NCI-H526 treated with DMSO at 0.1 percent for 48 hours (cell line): ENCODE data around the gene FMO2.
A peak's percentile ranks its signal among the peaks of the same experiment; 100 is the strongest.
"Not testable (repeated sequence)": the region's sequence is repeated elsewhere in the genome, so short reads cannot be mapped to it uniquely, and the experiment has no call there.

Experiments
- DNase-seq: peaks from one replicate; lab custom pipeline; 2025; lab: John Stamatoyannopoulos, UW

FMO2 gene

DNA sequence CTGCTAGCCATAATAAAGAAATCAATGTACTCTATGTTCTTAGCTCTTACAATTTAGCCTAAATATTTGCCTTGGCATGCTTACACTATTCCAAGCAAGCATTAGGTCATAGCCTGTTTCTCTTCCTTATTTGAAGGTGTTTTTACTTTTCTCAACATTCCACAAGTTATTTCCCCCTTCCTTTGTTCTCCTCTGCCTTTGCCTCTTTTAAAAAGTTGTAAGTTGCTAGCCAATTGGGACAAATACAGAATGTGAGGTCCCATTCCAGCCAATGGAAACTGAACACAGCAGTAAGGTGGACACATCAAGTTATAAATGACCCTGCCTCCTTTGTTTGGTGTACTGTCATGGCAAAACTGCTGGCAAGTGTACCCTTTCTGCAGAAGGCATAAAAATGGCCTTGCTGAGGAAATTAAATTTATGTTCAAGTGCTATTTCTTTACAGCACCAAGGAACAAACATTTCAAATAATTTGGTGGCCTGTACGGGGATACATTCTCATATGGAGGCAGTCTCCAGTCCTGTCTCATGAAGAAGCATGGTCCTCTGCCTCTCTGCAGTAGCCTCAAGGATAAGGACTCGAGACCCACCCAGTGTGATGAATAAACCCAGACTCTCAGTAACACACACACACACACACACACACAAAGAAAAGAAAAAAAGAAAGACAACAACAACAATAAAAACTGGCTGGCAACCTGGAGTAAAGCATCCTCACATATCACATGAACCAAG, 34.4 kb downstream of the FMO2 start:
- no peak for DNase-seq

DNA sequence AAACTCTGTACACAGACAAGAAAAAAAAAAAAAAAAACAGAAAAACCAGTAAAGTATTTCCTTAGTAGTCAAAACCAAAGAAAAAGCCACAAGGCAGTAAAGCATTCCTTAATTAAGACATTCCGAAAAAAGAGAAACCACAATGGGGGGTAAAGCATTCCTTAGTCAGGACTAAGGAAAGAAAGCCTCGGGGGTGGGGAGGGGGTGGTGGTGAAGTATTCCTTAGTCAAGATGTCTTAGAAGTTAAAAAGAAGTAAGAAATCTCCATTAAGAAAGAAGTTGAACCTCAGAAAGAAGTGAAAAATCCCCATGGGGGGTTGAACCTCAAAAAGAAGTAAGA, 35.0 kb downstream of the FMO2 start:
- no peak for DNase-seq

DNA sequence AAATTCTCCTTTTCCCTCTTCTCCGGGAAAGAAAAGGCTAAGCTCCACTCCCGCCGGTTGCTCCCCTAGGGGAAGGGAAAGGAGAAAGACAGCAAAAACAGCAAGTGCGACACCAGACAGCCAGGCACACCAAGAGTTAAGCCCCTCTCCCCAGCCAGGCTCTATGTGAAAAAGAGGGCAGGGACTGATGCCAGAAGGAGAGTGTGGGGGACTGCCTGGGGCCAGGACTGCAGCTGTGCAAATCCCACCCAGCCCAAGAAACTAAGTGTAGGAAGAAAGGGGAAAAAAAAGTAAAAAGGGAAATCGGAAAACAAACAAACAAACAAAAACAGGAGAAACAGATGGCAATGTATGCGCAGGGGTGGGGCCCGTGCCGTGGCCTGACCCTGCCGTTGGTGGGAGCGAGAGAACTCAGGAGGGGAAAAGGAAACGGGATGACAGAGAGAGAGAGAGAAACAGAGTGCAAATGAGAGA, 35.5 kb downstream of the FMO2 start:
- DNase-seq: no peak

DNA sequence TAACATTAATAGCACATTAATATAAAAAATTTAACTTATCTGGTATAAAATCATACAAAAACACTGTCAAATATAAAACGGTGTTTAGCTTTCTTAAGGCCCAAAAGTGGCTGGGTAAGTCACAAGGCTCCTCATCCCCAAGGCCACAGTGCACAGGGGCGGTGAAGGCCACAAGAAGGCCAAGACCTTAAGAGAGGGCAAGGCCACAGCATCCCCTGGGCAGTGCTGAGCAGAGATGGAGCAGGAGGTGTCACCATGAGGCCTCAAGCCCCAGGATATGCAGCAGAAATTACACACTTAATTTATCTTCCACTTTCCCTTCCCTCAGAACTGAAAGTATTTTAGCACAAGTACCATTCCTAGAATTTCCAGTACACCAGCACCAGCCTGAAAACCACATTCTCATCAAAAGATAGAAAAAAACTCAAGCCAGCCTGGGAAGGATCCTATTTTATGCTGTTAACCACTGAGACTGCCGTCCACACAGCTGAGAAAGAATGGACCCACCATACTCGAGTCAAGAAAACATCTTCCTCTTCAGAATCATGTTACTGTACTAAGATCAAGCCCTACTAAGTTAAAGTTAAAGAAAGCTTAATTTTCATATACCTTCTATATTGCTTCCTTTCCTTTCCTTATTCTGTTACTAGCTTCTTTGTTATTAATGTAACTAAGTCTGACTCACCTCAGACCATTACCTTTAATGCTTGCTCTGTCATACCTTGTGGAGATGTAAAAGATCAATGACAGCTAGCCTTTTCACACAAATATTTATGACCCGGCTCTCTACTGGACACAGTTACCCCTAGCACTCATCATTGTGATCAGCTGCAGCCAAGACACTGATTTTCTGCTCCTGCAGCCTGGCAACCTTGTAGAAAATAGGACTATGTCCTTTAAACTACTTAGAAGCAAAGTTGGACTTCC, 36.8 kb downstream of the FMO2 start:
- no peak for DNase-seq

DNA sequence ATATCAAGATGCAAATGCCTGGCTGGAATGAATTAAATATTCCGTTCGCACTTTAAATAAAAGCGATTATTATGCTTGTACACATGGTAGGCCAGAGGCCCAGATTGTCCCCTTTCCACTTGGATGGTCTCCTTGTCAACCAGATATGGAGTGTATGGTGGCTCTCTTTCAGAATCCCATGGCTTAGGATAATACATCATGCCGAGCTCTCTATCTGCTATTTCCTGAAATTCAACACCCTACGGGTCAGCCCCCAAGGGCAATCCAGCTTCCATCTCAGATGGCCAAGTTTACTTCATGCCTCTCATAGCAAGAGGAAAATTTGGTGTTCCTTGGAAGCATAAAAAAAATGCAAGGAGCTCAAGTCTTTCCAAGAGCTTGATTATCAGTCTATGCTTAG, 37.8 kb downstream of the FMO2 start:
- DNase-seq: no peak

DNA sequence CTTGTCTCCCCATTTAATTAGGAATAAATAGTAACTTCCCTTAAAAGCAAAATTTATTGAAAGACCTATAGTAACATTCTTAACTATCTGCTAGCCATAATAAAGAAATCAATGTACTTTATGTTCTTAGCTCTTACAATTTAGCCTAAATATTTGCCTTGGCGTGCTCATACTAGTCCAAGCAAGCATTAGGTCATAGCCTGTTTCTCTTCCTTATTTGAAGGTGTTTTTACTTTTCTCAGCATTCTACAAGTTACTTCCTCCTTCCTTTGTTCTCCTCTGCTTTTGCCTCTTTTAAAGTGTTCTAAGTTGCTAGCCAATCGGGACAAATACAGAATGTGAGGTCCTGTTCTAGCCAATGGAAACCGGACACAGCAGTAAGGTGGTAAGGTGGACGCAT, 39.2 kb downstream of the FMO2 start:
- DNase-seq: not testable (repeated sequence)

DNA sequence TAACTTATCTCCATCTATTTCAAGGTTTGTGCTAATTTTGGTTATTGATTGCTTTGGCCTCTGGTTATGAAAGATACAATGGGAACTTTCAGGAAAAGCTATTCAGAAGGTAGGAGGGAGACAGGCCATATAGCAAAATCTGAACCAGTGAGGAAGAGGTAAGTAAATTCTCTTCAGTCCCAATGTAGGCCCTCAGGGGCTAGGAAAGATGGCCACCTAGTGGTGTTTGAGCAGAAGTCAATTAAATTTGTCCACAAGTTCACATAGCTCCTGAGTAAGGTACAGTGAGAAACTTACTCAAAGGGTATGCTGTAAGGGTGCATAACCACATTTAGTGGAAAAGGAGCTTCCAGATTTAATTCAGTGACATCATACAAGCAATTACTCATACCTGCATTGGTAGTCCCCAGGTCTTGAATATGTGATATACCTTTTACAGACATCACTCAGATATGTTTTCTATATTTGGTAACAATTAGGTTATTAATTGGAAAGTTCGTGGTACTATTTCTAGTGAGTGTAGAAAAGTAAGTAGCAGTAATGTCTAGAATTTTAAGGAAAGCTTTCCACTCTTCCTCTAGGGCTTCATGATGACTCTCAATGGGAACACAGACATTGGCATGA, 41.8 kb downstream of the FMO2 start:
- DNase-seq: peak; percentile 67

DNA sequence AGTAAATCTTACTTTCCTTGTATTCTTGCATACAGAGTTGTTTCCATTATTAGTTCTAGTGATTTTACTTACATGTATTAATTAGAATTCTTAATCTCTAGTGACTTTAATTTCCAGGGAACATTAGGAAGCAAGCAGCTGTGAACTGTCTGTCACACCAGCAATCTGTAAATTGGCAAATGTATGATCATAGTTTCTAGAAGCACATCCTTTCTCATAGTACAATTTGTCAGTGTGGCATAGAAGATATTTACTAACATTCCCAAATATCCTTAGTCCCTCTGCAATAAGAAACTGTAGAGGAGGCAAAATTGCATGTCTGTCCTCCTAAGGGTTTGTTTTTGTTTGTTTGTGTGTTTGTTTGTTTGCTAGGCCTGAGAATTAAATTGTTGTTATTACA, 46.2 kb downstream of the FMO2 start:
- DNase-seq: no peak

DNA sequence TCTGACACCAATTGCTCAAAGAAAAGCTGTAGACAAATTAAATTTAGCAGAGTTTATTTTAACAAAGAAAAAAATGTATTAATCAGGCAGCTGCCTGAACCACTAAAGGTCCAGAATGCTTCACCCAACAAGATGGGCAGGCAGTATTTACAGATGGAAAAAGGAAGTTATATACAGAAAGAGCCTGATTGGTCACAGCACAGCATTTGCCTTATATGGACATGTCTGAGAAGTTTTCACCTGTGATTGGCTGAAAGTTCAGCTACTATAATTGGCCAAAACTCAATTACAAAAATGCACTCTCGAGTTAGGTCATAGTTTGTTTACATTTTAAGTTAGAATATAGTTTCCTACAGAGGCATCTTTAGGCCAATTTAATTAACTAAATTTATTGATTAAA, 48.1 kb downstream of the FMO2 start:
- DNase-seq: no peak

DNA sequence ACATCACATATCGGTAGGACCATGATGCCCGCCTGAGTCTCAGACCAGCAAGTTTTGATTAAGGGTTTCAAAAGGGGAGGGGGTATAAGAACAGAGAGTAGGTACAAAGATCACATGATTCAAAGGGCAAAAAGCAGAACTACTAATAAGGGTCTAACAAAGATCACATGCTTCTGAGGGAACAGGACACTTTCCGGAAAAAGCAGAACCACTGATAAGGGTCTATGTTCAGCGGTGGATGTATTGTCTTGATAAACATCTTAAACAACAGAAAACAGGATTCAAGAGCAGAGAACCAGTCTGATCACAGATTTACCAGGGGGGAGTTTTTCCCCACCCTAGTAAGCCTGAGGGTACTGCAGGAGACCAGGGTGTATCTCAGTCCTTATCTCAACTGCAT, 51.1 kb downstream of the FMO2 start:
- not testable (repeated sequence) for DNase-seq

DNA sequence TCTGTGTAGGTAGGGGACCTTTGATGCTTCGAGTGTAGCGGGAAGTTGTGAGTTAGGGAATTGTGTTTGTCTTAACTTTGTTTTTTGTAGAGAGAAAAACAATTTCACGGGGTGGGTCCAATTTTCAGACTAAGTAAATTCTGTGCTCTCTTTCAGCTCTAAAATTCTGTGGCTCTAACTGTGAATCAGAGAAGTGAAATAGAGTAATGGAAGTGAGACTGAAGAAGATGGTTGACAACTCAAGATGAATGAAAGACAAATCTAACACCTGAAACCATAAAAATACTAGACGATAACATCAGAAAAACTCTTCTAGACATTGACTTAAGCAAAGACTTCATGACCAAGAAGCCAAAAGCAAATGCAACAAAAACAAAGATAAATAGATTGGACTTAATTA, 58.8 kb downstream of the FMO2 start:
- DNase-seq: no peak

DNA sequence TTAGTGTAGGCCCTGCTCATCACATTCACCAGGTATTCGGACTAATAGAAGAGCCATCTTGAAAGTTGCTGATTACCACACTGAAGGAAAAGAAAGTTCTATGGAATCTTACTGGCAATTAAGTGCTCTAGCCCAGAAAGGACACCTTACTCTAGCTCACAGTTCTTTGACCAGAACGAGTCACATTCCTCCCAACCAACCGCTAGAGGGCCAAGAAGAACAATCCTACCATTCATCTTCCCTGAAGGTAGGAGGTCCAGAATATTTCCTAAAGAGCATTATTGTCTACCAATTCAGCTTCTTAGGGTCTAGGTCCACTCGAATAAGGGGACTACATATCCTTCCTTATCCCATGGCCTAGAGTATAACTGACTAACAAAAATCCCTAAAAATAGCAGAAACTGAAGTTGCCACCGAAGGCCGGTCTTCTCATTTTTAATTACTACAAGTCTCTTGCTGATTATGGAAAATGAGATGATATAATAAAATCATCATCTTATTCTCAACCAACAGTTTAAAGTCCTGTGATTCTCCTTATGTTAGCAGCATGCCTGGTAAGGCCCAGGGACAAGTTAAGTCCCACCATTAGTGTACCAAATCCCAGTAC, 60.5 kb downstream of the FMO2 start:
- DNase-seq: peak; percentile 78

DNA sequence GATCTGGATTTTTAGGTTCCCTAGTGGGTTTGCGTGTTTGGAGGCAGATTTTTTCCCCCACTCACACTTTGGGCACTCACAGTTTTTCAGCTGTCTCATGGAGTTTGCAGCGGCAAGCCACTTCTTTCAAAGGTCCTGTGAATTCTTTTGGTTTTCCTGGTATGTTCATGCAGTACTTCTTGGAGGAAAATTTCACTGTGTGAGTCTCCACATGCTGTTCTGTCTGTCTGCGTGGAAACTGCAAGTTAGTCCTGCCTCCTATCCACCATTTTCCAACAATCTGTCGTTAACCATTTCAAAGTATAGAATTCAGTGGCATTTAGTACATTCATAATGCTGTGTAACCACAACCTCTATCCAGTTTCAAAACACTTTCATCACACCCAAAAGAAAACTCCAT, 62.4 kb downstream of the FMO2 start:
- DNase-seq: no peak

DNA sequence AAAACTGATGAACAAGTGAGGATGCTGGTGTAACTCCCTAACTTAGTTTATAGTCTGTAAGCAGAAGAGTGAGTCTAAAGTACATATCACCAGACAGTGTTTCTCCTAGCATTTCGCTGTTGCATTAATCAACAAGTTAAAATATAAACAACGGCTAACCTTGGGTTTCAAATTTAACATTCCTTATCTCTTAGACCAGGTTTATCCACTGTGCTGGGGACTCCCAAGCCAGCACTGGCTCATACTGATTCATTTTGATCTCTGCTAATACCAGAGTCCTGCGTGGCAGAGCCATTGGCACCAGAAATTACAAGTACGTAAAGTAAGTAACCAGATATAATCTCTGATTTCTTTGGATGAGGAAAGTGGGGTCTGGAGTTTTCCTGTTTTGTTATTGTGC, 63.2 kb downstream of the FMO2 start, which contains the start of gene FMO1:
FMO1 (plus strand) TSS at position 193 of the 400 bp plus-strand sequence. CDS start 9,594 bp downstream, outside the sequence.
- DNase-seq: no peak

DNA sequence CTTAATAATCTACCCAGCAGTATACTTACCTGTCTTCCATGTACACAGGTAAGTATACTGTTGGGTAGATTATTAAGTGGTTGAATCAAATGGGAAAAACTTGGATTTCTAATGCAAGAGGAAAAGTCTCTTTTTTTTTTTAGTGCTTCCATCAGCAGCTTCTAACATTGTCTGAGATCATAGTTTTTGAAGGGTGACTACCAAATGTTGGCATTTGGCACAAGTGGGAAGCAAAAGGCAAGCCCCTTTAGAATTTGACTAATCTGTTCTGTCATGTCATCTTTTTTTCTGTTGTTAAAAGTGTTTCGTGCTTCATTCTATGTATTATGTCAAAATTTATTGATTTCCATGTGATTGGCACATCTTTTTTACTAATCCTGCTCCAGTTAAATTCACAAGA, 63.7 kb downstream of the FMO2 start:
- no peak for DNase-seq

DNA sequence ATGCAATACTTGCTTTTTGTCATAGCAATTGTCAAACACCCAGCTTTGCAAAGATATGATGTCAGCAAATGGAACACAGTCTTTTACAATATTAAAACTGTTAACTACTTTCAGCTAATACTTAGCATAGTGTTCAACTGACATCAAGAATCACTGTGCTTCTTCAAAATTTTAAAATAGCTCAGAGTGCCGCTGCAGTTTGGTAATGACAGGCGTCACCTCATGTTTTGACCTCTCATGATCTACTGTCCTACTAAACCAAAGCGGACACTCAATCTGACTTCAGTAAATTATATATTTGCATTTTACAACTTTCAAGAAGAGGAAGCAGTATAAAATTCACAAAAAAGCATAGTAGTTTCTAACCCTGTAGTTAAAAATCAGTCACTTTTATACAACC, 65.2 kb downstream of the FMO2 start:
- DNase-seq: no peak

DNA sequence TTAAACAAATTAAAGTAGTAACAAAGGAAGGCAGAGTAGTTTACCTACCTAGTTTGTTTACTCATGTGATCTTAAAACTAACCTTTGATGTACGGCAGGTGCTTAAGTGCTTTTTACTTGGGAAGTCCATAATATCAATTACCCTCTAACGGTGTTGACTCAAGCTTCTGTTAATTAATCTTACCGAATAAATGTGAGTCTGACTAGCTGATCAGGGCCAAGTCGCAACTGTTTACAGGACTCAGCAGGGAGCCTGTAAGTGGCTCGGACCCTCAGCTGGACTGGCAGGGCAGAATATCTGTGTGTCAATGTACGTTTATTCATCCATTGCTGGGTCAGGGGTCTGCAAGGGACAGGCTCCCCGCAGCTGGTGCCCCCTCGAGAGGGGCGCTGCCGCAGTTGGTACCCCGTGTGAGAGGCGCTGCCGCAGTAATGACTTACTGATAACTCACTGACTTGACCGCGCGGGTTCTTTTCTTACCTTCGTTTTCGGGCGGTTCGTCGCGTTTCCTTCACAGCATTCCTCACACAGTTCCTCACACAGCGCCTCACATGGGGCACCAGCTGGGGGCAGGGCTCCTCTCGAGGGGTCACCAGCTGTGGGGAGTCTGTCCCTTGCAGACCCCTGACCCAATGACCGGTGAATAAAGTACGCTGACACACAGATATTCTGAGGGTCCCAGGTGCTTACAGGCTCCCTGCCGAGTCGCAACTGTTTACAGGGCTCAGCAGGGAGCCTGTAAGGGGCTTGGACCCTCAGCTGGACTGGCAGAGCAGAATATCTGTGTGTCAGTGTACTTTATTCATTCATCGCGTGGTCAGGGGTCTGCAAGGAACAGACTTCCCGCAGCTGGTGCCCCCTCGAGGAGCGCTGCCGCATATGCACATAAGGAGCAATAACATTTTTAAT, 66.2 kb downstream of the FMO2 start:
- peak; percentile 63 for DNase-seq

DNA sequence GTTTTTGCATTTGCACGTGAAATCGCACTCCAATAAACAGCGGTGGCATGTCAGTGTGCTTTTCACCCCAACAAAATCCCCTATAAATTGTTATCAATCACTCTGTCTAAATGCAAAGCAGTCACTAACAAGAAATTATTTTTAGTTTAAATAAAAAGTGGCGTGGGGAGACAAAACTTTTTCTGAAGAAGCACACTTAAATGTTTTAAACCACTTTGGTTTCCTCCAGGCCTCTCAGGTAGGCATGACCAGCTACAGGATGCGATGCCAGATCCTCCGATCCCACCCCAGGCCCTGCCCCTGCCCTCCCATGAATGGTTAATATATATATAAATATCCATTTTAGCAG, 66.8 kb downstream of the FMO2 start:
- DNase-seq: no peak

DNA sequence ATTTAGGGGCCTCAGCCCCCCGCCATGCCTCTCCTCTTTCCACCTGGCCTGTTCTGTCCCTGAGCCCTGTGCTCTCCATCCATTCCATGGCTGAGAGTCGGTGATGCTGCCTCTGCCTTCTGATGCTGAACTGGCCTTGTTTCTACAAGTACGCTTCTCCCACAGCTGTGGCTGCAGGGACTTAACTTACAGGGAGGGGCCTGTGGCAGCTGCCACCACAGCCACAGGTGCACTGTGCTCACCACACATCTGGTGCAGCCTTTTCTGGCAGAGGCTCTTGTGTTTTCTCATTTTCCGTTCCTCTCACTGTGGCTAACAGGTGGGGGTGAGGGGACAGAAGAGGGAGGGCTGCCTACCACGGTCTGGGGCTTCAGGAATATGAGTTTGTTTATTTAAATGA, 67.4 kb downstream of the FMO2 start:
- DNase-seq: no peak

DNA sequence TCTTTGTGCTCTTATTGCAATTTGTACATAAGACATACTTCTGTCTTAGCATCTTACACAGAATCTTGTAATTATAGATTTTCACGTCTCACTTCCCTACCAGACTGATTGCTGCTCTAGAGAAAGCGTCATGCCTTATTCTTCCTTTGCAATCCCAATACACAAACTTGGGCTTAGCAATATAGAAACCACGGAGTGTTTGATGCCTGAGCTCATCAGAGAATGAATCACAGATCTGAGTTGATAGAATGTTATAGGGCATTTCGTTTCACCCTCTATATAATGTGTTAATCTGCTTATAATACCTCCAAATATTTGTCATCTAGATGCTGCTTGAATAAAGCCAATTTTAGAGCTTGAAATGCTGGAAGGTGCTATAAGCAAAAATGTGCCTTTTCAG, 69.8 kb downstream of the FMO2 start:
- no peak for DNase-seq

DNA sequence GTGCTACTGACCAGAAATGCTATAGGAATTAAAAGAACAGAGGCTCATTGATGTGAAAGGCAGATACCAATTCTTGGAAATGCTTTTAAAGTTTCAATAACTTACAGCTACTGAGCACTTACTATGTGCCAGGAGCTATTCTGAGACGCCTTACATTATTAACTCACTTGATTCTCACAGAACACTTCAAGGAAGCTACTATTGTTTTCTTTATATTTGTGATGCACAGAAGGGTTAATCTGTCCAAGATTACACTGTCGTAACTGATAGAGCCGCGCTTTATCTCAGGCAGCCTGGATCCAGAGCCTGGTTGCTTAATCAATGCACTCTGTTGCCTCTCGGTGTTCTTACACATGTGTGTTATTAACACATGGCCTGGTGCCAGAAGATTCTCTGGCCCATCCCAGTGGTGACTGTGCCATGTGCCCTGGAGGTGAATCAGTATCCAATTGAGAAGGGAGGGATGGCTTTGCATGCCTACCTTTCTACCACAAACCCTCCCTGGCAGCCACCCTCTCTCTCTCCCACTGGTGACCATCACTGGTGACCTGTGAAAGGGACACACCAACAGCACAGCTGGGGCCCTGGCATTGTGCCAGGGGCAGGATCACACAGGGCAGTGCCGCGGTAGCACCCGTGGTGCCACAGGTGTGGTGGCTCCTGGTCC, 72.0 kb downstream of the FMO2 start:
- DNase-seq: no peak
